ENCODE data around the gene SLC1A2. TPM values are rescaled to one million over a fixed set of nuclear protein-coding genes. Genes with fewer than 3 reads are reported as not detected.
A peak's percentile ranks its signal among the peaks of the same experiment; 100 is the strongest.

The SLC1A2 gene
- total RNA-seq, 1 donor from 2014 or later = 4.9 TPM

- no peak overlapping the region for H3K27ac ChIP-seq
- no peaks in the 10 kb centered on the region for H3K36me3 Mint-ChIP-seq
- H3K4me1 Mint-ChIP-seq = peaks cover 32% of the 10 kb centered on the region
- H3K4me1 ChIP-seq = peaks cover 11% of the 10 kb centered on the region
- H3K79me2 ChIP-seq (ENCODE audit: low read depth) = no peaks in the 10 kb centered on the region
- no peaks in the 10 kb centered on the region for H3K9me3 ChIP-seq (ENCODE audit: low read depth)
- H3K27me3 Mint-ChIP-seq (ENCODE audit: insufficient read depth, low read depth) = peaks cover 4% of the 10 kb centered on the region
- no peaks in the 10 kb centered on the region for H4K20me1 ChIP-seq (ENCODE audit: low read depth)
- no peak overlapping the region for H3K4me2 ChIP-seq
- TF ChIP-seq, protein P1, sequence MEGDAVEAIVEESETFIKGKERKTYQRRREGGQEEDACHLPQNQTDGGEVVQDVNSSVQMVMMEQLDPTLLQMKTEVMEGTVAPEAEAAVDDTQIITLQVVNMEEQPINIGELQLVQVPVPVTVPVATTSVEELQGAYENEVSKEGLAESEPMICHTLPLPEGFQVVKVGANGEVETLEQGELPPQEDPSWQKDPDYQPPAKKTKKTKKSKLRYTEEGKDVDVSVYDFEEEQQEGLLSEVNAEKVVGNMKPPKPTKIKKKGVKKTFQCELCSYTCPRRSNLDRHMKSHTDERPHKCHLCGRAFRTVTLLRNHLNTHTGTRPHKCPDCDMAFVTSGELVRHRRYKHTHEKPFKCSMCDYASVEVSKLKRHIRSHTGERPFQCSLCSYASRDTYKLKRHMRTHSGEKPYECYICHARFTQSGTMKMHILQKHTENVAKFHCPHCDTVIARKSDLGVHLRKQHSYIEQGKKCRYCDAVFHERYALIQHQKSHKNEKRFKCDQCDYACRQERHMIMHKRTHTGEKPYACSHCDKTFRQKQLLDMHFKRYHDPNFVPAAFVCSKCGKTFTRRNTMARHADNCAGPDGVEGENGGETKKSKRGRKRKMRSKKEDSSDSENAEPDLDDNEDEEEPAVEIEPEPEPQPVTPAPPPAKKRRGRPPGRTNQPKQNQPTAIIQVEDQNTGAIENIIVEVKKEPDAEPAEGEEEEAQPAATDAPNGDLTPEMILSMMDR (IDR thresholded peaks at IDR 0.05) = no peak
- no peak for TF ChIP-seq EZH2 (IDR thresholded peaks at IDR 0.05)
- TF ChIP-seq EZH2phosphoT487 (IDR thresholded peaks at IDR 0.05) = no peak
- H3F3A ChIP-seq (ENCODE audit: low read depth) = no peaks in the 10 kb centered on the region
- H3K4me3 Mint-ChIP-seq = no peak overlapping the region
- H3K9me3 Mint-ChIP-seq = no peaks in the 10 kb centered on the region
- no peak overlapping the region for H3K4me3 ChIP-seq
- no peak overlapping the region for H3K9ac ChIP-seq
- H2AFZ ChIP-seq (replicated peaks) = no peak overlapping the region
- H3K36me3 ChIP-seq = no peaks in the 10 kb centered on the region
- H3K27me3 ChIP-seq = peaks cover 7% of the 10 kb centered on the region
- H3K27ac Mint-ChIP-seq = no peak overlapping the region
- DNase-seq (ENCODE audit: low spot score) = no peak
Observed at GRCh38 chr11:35347921-35348331, 71.4 kb downstream of the SLC1A2 start.

DNA sequence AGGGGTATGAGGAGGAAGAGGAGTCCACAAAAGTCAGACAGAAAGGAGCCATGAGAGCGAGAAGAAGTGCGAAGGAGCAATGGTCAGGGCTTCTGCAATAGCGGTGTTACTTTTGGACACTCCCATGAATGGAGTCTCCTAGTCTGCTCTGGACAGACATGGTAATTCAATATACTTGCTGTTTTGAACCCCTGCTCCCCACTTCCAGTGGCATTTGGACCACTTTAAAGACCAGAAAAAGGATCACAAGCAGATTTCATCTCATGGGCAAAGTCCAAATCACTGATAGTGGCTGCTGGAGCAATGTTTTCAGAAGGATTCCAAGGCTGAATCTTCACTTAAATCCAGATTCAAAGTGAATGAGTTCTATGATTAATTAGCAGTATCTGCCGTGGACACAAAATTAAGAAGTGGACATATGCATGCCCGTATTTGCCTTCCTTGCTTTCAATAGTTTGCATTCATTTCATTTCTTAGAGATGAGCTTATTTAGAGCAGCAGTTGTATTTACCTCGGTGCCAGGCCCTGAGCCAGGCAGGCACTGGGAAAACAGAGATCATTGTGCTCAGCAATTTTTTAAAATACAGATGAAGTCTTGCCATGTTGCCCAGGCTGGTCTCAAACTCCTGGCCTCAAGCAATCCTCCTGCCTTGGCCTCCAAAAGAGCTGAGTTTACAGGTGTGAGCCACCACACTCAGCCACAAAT lies 72.0 kb downstream of the SLC1A2 start:
- H3K4me3 ChIP-seq = no peak overlapping the region
- H3K4me1 Mint-ChIP-seq = peaks cover 30% of the 10 kb centered on the region
- H3K27me3 Mint-ChIP-seq (ENCODE audit: insufficient read depth, low read depth) = peaks cover 4% of the 10 kb centered on the region

DNA sequence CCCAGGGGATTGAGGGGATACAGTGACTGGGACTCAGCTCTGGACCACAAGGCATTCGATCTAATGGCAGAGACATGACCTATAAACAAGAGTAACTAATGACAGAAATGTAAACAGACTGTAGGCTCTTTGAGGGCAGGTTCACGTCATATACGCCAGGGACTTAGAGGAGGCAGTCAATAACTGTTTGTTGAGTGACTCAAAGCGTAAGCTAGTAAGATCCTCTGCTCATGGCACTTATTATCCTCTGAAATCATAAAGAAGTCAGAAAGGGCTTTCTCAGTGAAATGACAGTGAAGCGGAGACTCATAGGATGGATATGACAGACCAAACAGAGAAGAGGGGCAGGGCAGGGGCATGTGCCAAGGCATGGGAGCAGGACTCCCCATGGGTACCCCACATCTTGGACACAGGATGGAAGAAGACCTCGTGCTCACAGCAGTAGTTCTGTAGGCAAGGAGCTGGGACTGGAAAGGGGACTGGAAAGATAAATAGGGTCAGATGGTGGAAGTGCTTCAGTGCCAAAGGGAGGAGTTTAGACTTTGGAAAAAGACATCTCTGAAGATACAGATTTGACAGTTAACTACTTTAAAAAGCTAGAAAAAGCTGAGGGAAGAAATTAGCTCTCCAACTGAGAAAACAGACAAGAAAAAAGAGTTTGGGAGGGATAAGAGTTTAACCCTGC lies 72.7 kb downstream of the SLC1A2 start:
- no peak for DNase-seq (ENCODE audit: low spot score)
- TF ChIP-seq EZH2 (IDR thresholded peaks at IDR 0.05) (no peak), EZH2phosphoT487 (IDR thresholded peaks at IDR 0.05) (no peak)
- TF ChIP-seq, protein P1 (IDR thresholded peaks at IDR 0.05) = no peak
- Mint-ChIP-seq H3K27ac (no peak overlapping the region), H3K4me3 (no peak overlapping the region), H3K27me3 (ENCODE audit: insufficient read depth, low read depth) (peaks cover 4% of the 10 kb centered on the region), H3K4me1 (peaks cover 30% of the 10 kb centered on the region), H3K9me3 (no peaks in the 10 kb centered on the region), H3K36me3 (no peaks in the 10 kb centered on the region)
- no peaks in the 10 kb centered on the region for H3K36me3 ChIP-seq
- no peak overlapping the region for H3K4me3 ChIP-seq
- H3K4me2 ChIP-seq = no peak overlapping the region
- H3K9ac ChIP-seq = no peak overlapping the region
- H4K20me1 ChIP-seq (ENCODE audit: low read depth) = no peaks in the 10 kb centered on the region
- H3K27me3 ChIP-seq = peaks cover 7% of the 10 kb centered on the region
- H3F3A ChIP-seq (ENCODE audit: low read depth) = no peaks in the 10 kb centered on the region
- no peaks in the 10 kb centered on the region for H3K79me2 ChIP-seq (ENCODE audit: low read depth)
- H3K4me1 ChIP-seq = peaks cover 11% of the 10 kb centered on the region
- H2AFZ ChIP-seq (replicated peaks) = no peak overlapping the region
- H3K27ac ChIP-seq = no peak overlapping the region
- H3K9me3 ChIP-seq (ENCODE audit: low read depth) = no peaks in the 10 kb centered on the region

More for the DNA sequence above, 72.0 kb downstream of the SLC1A2 start:
- no peak overlapping the region for H2AFZ ChIP-seq (replicated peaks)
- Mint-ChIP-seq H3K27ac (peak overlapping the region; percentile 64), H3K36me3 (no peaks in the 10 kb centered on the region), H3K4me3 (no peak overlapping the region), H3K9me3 (no peaks in the 10 kb centered on the region)
- no peaks in the 10 kb centered on the region for H3K36me3 ChIP-seq
- no peak for TF ChIP-seq EZH2phosphoT487 (IDR thresholded peaks at IDR 0.05)
- TF ChIP-seq EZH2 (IDR thresholded peaks at IDR 0.05) = no peak
- TF ChIP-seq, protein P1 (IDR thresholded peaks at IDR 0.05) = no peak
- no peak overlapping the region for H3K4me2 ChIP-seq
- H3F3A ChIP-seq (ENCODE audit: low read depth) = no peaks in the 10 kb centered on the region
- H3K9me3 ChIP-seq (ENCODE audit: low read depth) = no peaks in the 10 kb centered on the region
- DNase-seq (ENCODE audit: low spot score) = no peak
- H3K27ac ChIP-seq = no peak overlapping the region
- peaks cover 11% of the 10 kb centered on the region for H3K4me1 ChIP-seq
- peaks cover 7% of the 10 kb centered on the region for H3K27me3 ChIP-seq
- H3K9ac ChIP-seq = no peak overlapping the region
- H3K79me2 ChIP-seq (ENCODE audit: low read depth) = no peaks in the 10 kb centered on the region
- no peaks in the 10 kb centered on the region for H4K20me1 ChIP-seq (ENCODE audit: low read depth)

All from neural progenitor cell (in vitro differentiated cells).